ENCODE measurements around the gene KDELR3.
"Not testable (repeated sequence)": the region's sequence is repeated elsewhere in the genome, so short reads cannot be mapped to it uniquely, and the experiment has no call there.

Gene KDELR3

GRCh38 chr22:38456841-38457699, 10.8 kb upstream of the KDELR3 start:
- DNase-seq = no peak

GRCh38 chr22:38460426-38460840, 7.5 kb upstream of the KDELR3 start:
- no peak for DNase-seq

- no peak for DNase-seq
Observed at GRCh38 chr22:38461057-38461413, 6.9 kb upstream of the KDELR3 start.

GRCh38 chr22:38461414-38462081, 6.3 kb upstream of the KDELR3 start:
- DNase-seq = peak; percentile 51

GRCh38 chr22:38462960-38463784, 4.7 kb upstream of the KDELR3 start:
- no peak for DNase-seq

GRCh38 chr22:38464992-38465672, 2.8 kb upstream of the KDELR3 start:
- DNase-seq = no peak

GRCh38 chr22:38465673-38466490, 2.0 kb upstream of the KDELR3 start:
- no peak for DNase-seq

- no peak for DNase-seq
Observed at GRCh38 chr22:38467438-38467903, 425 bp upstream of the KDELR3 start.

- no peak for DNase-seq
Observed at GRCh38 chr22:38468443-38469305, 778 bp downstream of the KDELR3 start.

- no peak for DNase-seq
Observed at GRCh38 chr22:38469306-38469781, 1.4 kb downstream of the KDELR3 start.

GRCh38 chr22:38470179-38470578, 2.3 kb downstream of the KDELR3 start:
- DNase-seq = not testable (repeated sequence)

- no peak for DNase-seq
Observed at GRCh38 chr22:38471237-38471636, 3.3 kb downstream of the KDELR3 start.

GRCh38 chr22:38474003-38474607, 6.2 kb downstream of the KDELR3 start:
- no peak for DNase-seq

- DNase-seq = no peak
Observed at GRCh38 chr22:38477585-38477984, 9.7 kb downstream of the KDELR3 start.

GRCh38 chr22:38479096-38479837, 11.4 kb downstream of the KDELR3 start:
- no peak for DNase-seq

GRCh38 chr22:38481162-38481870, 13.4 kb downstream of the KDELR3 start:
- no peak for DNase-seq

GRCh38 chr22:38481871-38482332, 14.0 kb downstream of the KDELR3 start:
- no peak for DNase-seq

GRCh38 chr22:38482662-38483308, 14.9 kb downstream of the KDELR3 start:
- no peak for DNase-seq

Measured in CD4-positive, alpha-beta T cell treated with Interleukin-17A for 1 hour (primary cell).